Neural progenitor cell (in vitro differentiated cells): ENCODE results near the gene IL2RG. TPM values are rescaled to one million over a fixed set of nuclear protein-coding genes. Genes with fewer than 3 reads are reported as not detected.
A peak's percentile ranks its signal among the peaks of the same experiment; 100 is the strongest.

Experiments used
- DNase-seq: peaks from one replicate; pipeline ENCODE4 v3.0.0-alpha.2; 2016; ENCODE audit warnings: low spot score
- H2AFZ ChIP-seq: fragments of 200-600 bp; sonication (generic); replicated peaks from 2 replicates; pipeline ENCODE4 v1.6.1; 2016; ENCODE audit warnings: antibody characterized with exemption
- H3F3A ChIP-seq: fragments of 200-600 bp; sonication (generic); 2 replicates; pipeline ENCODE4 v1.6.1; 2016; ENCODE audit warnings: antibody characterized with exemption, low read depth
- H3K27ac ChIP-seq: fragments of 200-600 bp; sonication (generic); 2 replicates; pipeline ENCODE4 v1.5.1; 2016; ENCODE audit warnings: mild to moderate bottlenecking
- H3K27me3 ChIP-seq: fragments of 200-600 bp; sonication (generic); 2 replicates; pipeline ENCODE4 v1.6.1; 2016; ENCODE audit warnings: mild to moderate bottlenecking, moderate library complexity
- H3K36me3 ChIP-seq: fragments of 200-600 bp; sonication (generic); 2 replicates; pipeline ENCODE4 v1.5.1; 2016
- H3K4me1 ChIP-seq: fragments of 200-600 bp; sonication (generic); 2 replicates; pipeline ENCODE4 v1.6.1; 2016; ENCODE audit warnings: mixed run types
- H3K4me2 ChIP-seq: fragments of 200-600 bp; sonication (generic); 2 replicates; pipeline ENCODE4 v1.6.1; 2016
- H3K4me3 ChIP-seq: fragments of 200-600 bp; sonication (generic); 2 replicates; pipeline ENCODE4 v1.5.1; 2016
- H3K79me2 ChIP-seq: fragments of 200-600 bp; sonication (generic); 2 replicates; pipeline ENCODE4 v1.6.1; 2016; ENCODE audit warnings: low read depth
- H3K9ac ChIP-seq: fragments of 200-600 bp; sonication (generic); 2 replicates; pipeline ENCODE4 v1.6.1; 2016
- H3K9me3 ChIP-seq: fragments of 200-600 bp; sonication (generic); 2 replicates; pipeline ENCODE4 v1.5.1; 2016; ENCODE audit warnings: low read depth
- H4K20me1 ChIP-seq: fragments of 200-600 bp; sonication (generic); 2 replicates; pipeline ENCODE4 v1.6.1; 2016; ENCODE audit warnings: low read depth
- H3K27ac Mint-ChIP-seq: 3 replicates; pipeline ENCODE4 v1.8.0; 2021; ENCODE audit warnings: mixed read lengths
- H3K27me3 Mint-ChIP-seq: 2 replicates; pipeline ENCODE4 v1.8.0; 2022; ENCODE audit warnings: low read depth, mild to moderate bottlenecking, inconsistent platforms, moderate library complexity, mixed read lengths; ENCODE audit not compliant: insufficient read depth
- H3K36me3 Mint-ChIP-seq: 3 replicates; pipeline ENCODE4 v1.8.0; 2021; ENCODE audit warnings: mixed read lengths
- H3K4me1 Mint-ChIP-seq: 3 replicates; pipeline ENCODE4 v1.8.0; 2021; ENCODE audit warnings: mixed read lengths
- H3K4me3 Mint-ChIP-seq: 3 replicates; pipeline ENCODE4 v1.8.0; 2021; ENCODE audit warnings: mild to moderate bottlenecking, moderate library complexity, mixed read lengths
- H3K9me3 Mint-ChIP-seq: 3 replicates; pipeline ENCODE4 v1.8.0; 2020; ENCODE audit warnings: mixed read lengths
- EZH2 ChIP-seq: fragments of 200-600 bp; sonication (generic); IDR thresholded peaks from 2 replicates; pipeline ENCODE4 v1.6.1; 2017; ENCODE audit warnings: antibody characterized with exemption, mild to moderate bottlenecking, moderate library complexity
- EZH2phosphoT487 ChIP-seq: fragments of 200-600 bp; sonication (generic); IDR thresholded peaks from 2 replicates; pipeline ENCODE4 v1.6.1; 2017; ENCODE audit warnings: antibody characterized with exemption
- total RNA-seq: library from RNA; depleted of rRNA; stranded (reverse); fragments of >200 nt; gene quantifications from 2 replicates; pipeline ENCODE4 v1.2.3, GENCODE V29; 2015; ENCODE audit warnings: low replicate concordance
- TF ChIP-seq, protein P1 (sequence below): fragments of 200-600 bp; sonication (generic); IDR thresholded peaks from 2 replicates; pipeline ENCODE4 v1.5.1; 2017; ENCODE audit warnings: antibody characterized with exemption, mild to moderate bottlenecking

The IL2RG gene
- total RNA-seq, 1 donor from 2014 or later, result not detected

- no peak overlapping the region for H3K9ac ChIP-seq
- H4K20me1 ChIP-seq, result peaks cover 2% of the 10 kb centered on the region
- no peaks in the 10 kb centered on the region for H3K79me2 ChIP-seq
- peak overlapping the region; percentile 90 for H3K4me3 Mint-ChIP-seq
- H3K27me3 ChIP-seq, result peaks cover 41% of the 10 kb centered on the region
- H3K36me3 Mint-ChIP-seq, result no peaks in the 10 kb centered on the region
- H3K36me3 ChIP-seq, result no peaks in the 10 kb centered on the region
- TF ChIP-seq, protein P1, sequence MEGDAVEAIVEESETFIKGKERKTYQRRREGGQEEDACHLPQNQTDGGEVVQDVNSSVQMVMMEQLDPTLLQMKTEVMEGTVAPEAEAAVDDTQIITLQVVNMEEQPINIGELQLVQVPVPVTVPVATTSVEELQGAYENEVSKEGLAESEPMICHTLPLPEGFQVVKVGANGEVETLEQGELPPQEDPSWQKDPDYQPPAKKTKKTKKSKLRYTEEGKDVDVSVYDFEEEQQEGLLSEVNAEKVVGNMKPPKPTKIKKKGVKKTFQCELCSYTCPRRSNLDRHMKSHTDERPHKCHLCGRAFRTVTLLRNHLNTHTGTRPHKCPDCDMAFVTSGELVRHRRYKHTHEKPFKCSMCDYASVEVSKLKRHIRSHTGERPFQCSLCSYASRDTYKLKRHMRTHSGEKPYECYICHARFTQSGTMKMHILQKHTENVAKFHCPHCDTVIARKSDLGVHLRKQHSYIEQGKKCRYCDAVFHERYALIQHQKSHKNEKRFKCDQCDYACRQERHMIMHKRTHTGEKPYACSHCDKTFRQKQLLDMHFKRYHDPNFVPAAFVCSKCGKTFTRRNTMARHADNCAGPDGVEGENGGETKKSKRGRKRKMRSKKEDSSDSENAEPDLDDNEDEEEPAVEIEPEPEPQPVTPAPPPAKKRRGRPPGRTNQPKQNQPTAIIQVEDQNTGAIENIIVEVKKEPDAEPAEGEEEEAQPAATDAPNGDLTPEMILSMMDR, result no peak
- TF ChIP-seq EZH2, result no peak
- no peak for TF ChIP-seq EZH2phosphoT487
- H3F3A ChIP-seq, result peaks cover 4% of the 10 kb centered on the region
- peaks cover 13% of the 10 kb centered on the region for H3K4me1 Mint-ChIP-seq
- H3K27ac ChIP-seq, result no peak overlapping the region
- H3K9me3 ChIP-seq, result no peaks in the 10 kb centered on the region
- H3K4me1 ChIP-seq, result peaks cover 6% of the 10 kb centered on the region
- no peak for DNase-seq
- H3K27ac Mint-ChIP-seq, result no peak overlapping the region
- H3K9me3 Mint-ChIP-seq, result peaks cover 12% of the 10 kb centered on the region
- peaks cover 12% of the 10 kb centered on the region for H3K27me3 Mint-ChIP-seq
- peak overlapping the region; percentile 60 for H3K4me3 ChIP-seq
- H3K4me2 ChIP-seq, result peak overlapping the region; percentile 82
- H2AFZ ChIP-seq, result peak overlapping the region; percentile 91
These were observed 16.3 kb downstream of the IL2RG start for GRCh38 chrX:71095033-71095432.

GRCh38 chrX:71091263-71091662 is 20.1 kb downstream of the IL2RG start:
- no peaks in the 10 kb centered on the region for H3K36me3 Mint-ChIP-seq
- H2AFZ ChIP-seq, result no peak overlapping the region
- no peaks in the 10 kb centered on the region for H3K36me3 ChIP-seq
- H3K27ac Mint-ChIP-seq, result no peak overlapping the region
- peaks cover 9% of the 10 kb centered on the region for H3K27me3 Mint-ChIP-seq
- H3K9me3 Mint-ChIP-seq, result peaks cover 9% of the 10 kb centered on the region
- no peak for DNase-seq
- H4K20me1 ChIP-seq, result no peaks in the 10 kb centered on the region
- H3K79me2 ChIP-seq, result no peaks in the 10 kb centered on the region
- no peak overlapping the region for H3K4me2 ChIP-seq
- no peaks in the 10 kb centered on the region for H3K4me1 ChIP-seq
- TF ChIP-seq, protein P1, result no peak
- TF ChIP-seq EZH2, result no peak
- no peak overlapping the region for H3K4me3 ChIP-seq
- H3K27ac ChIP-seq, result no peak overlapping the region
- no peak overlapping the region for H3K4me3 Mint-ChIP-seq
- no peaks in the 10 kb centered on the region for H3K9me3 ChIP-seq
- no peak overlapping the region for H3K9ac ChIP-seq
- H3K27me3 ChIP-seq, result peaks cover 4% of the 10 kb centered on the region
- no peaks in the 10 kb centered on the region for H3K4me1 Mint-ChIP-seq
- peaks cover 3% of the 10 kb centered on the region for H3F3A ChIP-seq

GRCh38 chrX:71085900-71086299 is 25.5 kb downstream of the IL2RG start:
- DNase-seq, result no peak
- TF ChIP-seq EZH2 (no peak), EZH2phosphoT487 (no peak)
- TF ChIP-seq, protein P1, result no peak
- Histone ChIP-seq H3K9ac (no peak overlapping the region), H3K36me3 (no peaks in the 10 kb centered on the region), H3F3A (no peaks in the 10 kb centered on the region), H3K4me2 (no peak overlapping the region), H3K4me1 (no peaks in the 10 kb centered on the region), H2AFZ (no peak overlapping the region), H3K27me3 (no peaks in the 10 kb centered on the region), H4K20me1 (no peaks in the 10 kb centered on the region), H3K9me3 (no peaks in the 10 kb centered on the region), H3K79me2 (no peaks in the 10 kb centered on the region), H3K27ac (no peak overlapping the region), H3K4me3 (no peak overlapping the region)
- Mint-ChIP-seq H3K4me3 (no peak overlapping the region), H3K36me3 (no peaks in the 10 kb centered on the region), H3K4me1 (no peaks in the 10 kb centered on the region), H3K27me3 (no peaks in the 10 kb centered on the region), H3K9me3 (no peaks in the 10 kb centered on the region), H3K27ac (no peak overlapping the region)
